Glutamatergic neuron (in vitro differentiated cells): ENCODE measurements around the gene PDE7B. TPM values are rescaled to one million over a fixed set of nuclear protein-coding genes. Genes with fewer than 3 reads are reported as not detected.

Source experiments
- DNase-seq: peaks from one replicate; pipeline ENCODE4 v3.0.0; 2022
- H3K27ac Mint-ChIP-seq: one replicate; pipeline ENCODE4 v1.8.0; 2020; ENCODE audit warnings: mild to moderate bottlenecking, mixed read lengths, inconsistent platforms; ENCODE audit not compliant: unreplicated experiment
- H3K27me3 Mint-ChIP-seq: one replicate; pipeline ENCODE4 v1.8.0; 2020; ENCODE audit warnings: mild to moderate bottlenecking, moderate library complexity, mixed read lengths, inconsistent platforms; ENCODE audit not compliant: unreplicated experiment
- H3K36me3 Mint-ChIP-seq: one replicate; pipeline ENCODE4 v1.8.0; 2020; ENCODE audit warnings: mild to moderate bottlenecking, mixed read lengths, inconsistent platforms; ENCODE audit not compliant: unreplicated experiment
- H3K4me1 Mint-ChIP-seq: one replicate; pipeline ENCODE4 v1.8.0; 2020; ENCODE audit warnings: mild to moderate bottlenecking, low read depth, mixed read lengths, inconsistent platforms; ENCODE audit not compliant: unreplicated experiment
- H3K4me3 Mint-ChIP-seq: one replicate; pipeline ENCODE4 v1.8.0; 2020; ENCODE audit warnings: mild to moderate bottlenecking, mixed read lengths, inconsistent platforms; ENCODE audit not compliant: unreplicated experiment
- H3K9me3 Mint-ChIP-seq: one replicate; pipeline ENCODE4 v1.8.0; 2020; ENCODE audit warnings: mild to moderate bottlenecking, moderate library complexity, mixed read lengths, inconsistent platforms; ENCODE audit not compliant: unreplicated experiment
- total RNA-seq: library from RNA; stranded (reverse); fragmentation: NEBNext Ultra II Directional; extraction: Animal tissue kit (Norgen Biotek cat#: 25700); gene quantifications from one replicate; pipeline ENCODE4 v1.2.1, GENCODE V29; 2021; ENCODE audit not compliant: unreplicated experiment
- TF ChIP-seq, protein P1 (sequence below): fragments of 200-600 bp; sonication (generic); IDR thresholded peaks from one replicate; pipeline ENCODE4 v1.5.0; 2021; ENCODE audit not compliant: partially characterized antibody, unreplicated experiment

Gene PDE7B
- total RNA-seq, 1 donor from 2014 or later, result not detected

DNA sequence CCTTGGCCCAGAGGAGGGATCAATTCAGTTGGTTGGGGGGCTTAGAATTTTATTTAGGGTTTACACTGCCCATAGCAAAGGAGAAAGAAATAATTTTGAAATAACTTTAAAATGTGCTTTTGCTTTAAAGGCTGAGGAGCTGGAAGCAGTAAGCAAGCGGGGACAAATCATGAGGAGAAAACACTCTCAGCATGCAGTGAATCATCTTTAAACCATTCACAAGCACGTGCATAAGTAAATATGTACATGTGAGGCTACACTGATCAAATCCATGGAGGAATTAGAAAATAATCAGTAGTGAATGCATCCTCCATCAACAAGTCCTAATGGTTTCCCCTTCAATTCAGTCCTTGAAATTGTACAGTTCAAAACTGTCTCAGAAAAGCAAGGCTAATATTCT, 217.6 kb downstream of the PDE7B start:
- Mint-ChIP-seq H3K9me3 (peaks cover 5% of the 10 kb centered on the region), H3K27ac (no peak overlapping the region), H3K36me3 (no peaks in the 10 kb centered on the region), H3K4me1 (no peaks in the 10 kb centered on the region), H3K27me3 (peaks cover 1% of the 10 kb centered on the region), H3K4me3 (no peak overlapping the region)
- DNase-seq, result no peak
- TF ChIP-seq, protein P1, sequence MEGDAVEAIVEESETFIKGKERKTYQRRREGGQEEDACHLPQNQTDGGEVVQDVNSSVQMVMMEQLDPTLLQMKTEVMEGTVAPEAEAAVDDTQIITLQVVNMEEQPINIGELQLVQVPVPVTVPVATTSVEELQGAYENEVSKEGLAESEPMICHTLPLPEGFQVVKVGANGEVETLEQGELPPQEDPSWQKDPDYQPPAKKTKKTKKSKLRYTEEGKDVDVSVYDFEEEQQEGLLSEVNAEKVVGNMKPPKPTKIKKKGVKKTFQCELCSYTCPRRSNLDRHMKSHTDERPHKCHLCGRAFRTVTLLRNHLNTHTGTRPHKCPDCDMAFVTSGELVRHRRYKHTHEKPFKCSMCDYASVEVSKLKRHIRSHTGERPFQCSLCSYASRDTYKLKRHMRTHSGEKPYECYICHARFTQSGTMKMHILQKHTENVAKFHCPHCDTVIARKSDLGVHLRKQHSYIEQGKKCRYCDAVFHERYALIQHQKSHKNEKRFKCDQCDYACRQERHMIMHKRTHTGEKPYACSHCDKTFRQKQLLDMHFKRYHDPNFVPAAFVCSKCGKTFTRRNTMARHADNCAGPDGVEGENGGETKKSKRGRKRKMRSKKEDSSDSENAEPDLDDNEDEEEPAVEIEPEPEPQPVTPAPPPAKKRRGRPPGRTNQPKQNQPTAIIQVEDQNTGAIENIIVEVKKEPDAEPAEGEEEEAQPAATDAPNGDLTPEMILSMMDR, result no peak

DNA sequence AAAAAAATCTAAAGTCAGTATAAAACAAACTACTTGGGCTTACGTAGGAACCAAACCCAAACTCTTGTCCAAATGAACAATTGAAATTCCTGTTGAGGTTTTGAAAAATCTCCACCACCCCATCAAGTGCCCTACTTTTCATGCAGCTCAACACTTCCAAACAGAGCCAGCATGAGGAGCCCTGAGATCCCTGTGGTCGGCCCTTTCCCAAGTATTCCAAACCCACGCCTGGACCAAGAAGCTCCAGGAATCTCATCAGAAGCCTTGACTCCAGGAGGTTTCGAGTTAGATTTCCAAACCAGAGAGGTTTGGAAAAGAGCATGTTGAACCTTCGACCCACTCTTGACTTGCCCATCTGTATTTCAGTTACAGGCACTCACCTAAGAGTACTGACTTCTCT, 219.3 kb downstream of the PDE7B start:
- Mint-ChIP-seq H3K9me3 (peaks cover 6% of the 10 kb centered on the region), H3K4me1 (no peaks in the 10 kb centered on the region), H3K36me3 (no peaks in the 10 kb centered on the region), H3K27me3 (peaks cover 1% of the 10 kb centered on the region), H3K27ac (no peak overlapping the region), H3K4me3 (no peak overlapping the region)
- TF ChIP-seq, protein P1, result no peak
- DNase-seq, result no peak

DNA sequence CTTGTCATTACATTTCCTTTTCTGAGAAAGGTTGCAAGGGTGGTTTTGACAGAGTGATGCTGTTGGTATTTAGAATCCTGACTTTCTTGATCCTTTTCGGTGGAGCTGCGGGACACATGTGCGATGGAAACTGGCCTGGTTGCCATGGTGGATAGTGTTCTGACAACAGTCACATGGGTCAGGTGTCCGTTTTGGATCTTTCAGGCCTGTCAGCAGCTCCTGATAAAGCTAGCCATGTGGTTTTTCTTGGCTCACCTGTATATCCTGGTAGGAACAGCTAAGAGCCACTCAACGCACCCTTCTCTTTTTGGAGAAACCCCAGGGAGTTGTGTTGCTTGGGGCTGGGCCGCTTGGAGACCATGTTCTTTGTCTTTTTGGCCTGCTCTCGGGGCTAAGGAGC, 221.2 kb downstream of the PDE7B start:
- no peak overlapping the region for H3K4me3 Mint-ChIP-seq
- no peak for DNase-seq
- TF ChIP-seq, protein P1, result no peak
- H3K27ac Mint-ChIP-seq, result no peak overlapping the region
- H3K9me3 Mint-ChIP-seq, result peaks cover 7% of the 10 kb centered on the region
- peaks cover 1% of the 10 kb centered on the region for H3K27me3 Mint-ChIP-seq
- H3K36me3 Mint-ChIP-seq, result no peaks in the 10 kb centered on the region
- H3K4me1 Mint-ChIP-seq, result no peaks in the 10 kb centered on the region

DNA sequence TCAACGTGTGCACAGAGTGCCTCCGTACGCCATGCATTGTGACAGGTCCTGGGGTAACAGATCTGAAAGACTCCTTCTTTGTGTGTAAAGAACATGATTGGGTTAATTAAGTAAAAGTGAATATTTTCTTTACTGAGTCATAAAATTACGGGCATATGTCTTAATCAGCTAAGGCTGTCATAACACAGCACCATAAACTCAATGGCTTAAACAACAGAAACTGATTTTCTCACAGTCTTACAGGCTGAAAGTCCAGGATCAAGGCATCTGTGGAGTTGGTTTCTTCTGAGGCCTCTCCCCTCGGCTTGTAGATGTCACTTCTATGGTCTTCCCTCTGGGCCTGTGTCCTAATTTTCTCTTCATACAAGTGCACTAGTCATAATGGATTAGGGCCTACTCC, 221.7 kb downstream of the PDE7B start:
- no peak for DNase-seq
- no peaks in the 10 kb centered on the region for H3K4me1 Mint-ChIP-seq
- no peak overlapping the region for H3K27ac Mint-ChIP-seq
- H3K27me3 Mint-ChIP-seq, result peaks cover 1% of the 10 kb centered on the region
- peaks cover 3% of the 10 kb centered on the region for H3K9me3 Mint-ChIP-seq
- TF ChIP-seq, protein P1, result no peak
- H3K36me3 Mint-ChIP-seq, result no peaks in the 10 kb centered on the region
- no peak overlapping the region for H3K4me3 Mint-ChIP-seq

DNA sequence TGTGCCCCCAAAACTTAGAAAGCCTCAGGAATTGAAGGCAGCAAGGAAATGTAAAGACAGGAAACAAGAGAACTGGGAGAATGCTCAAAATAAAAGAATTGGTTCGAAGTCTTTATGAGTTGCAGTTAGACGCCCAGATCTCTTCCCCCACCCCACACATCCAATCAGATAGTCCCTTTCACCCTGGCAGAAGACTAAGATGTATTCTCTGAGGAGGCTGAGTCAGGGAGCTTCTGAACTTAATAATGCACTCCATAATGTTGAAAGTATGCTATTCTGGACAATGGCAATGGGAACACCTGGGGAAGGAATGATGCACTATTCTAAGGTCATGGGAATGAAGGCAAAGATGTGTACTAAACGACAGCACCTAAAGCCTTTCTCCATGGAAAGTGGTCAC, 225.0 kb downstream of the PDE7B start:
- Mint-ChIP-seq H3K9me3 (peaks cover 1% of the 10 kb centered on the region), H3K4me3 (no peak overlapping the region), H3K27ac (no peak overlapping the region), H3K4me1 (no peaks in the 10 kb centered on the region), H3K27me3 (no peaks in the 10 kb centered on the region), H3K36me3 (no peaks in the 10 kb centered on the region)
- TF ChIP-seq, protein P1, result no peak
- no peak for DNase-seq
